HEK293 (cell line): Measurements from ENCODE around the gene KLF11.

Experiments used
- CTCF ChIA-PET: fragments of 350-600 bp; formaldehyde crosslinking; extraction: SDS; loops from one replicate; lab custom pipeline; 2021; ENCODE audit warnings: antibody characterized with exemption; lab: Yijun Ruan, JAX
- POLR2A ChIA-PET: fragments of 300-600 bp; formaldehyde crosslinking; extraction: SDS; loops from one replicate; lab custom pipeline; 2020; ENCODE audit warnings: antibody characterized with exemption, inconsistent platforms; lab: Yijun Ruan, JAX
- H3K27ac ChIP-seq: fragments of 200-500 bp; sonication (Bioruptor generic); 2 replicates; pipeline ENCODE4 v1.5.1; 2014; ENCODE audit warnings: low read depth, low read length, control low read depth, inconsistent platforms; ENCODE audit errors: extremely low read depth
- H3K36me3 ChIP-seq, 2 experiments: fragments of 200-500 bp in 1 of 2; sonication (Bioruptor generic) in 1 of 2; 1 replicate in 1 of 2; 2 replicates in 1 of 2; pipeline ENCODE4 v1.5.1; 2014 to 2017; ENCODE audit warnings: inconsistent platforms in 2 of 2, low read length in 2 of 2; ENCODE audit not compliant: control insufficient read depth in 2 of 2, insufficient read depth in 1 of 2
- H3K4me1 ChIP-seq: fragments of 200-500 bp; sonication (Bioruptor generic); 2 replicates; pipeline ENCODE4 v1.5.1; 2014; ENCODE audit warnings: mild to moderate bottlenecking, low read length, inconsistent platforms; ENCODE audit not compliant: control insufficient read depth, insufficient read depth
- H3K4me3 ChIP-seq: 2 replicates; pipeline ENCODE4 v1.5.1; 2011; ENCODE audit warnings: low read depth, mild to moderate bottlenecking, control low read depth, low read length, moderate library complexity
- H3K9me3 ChIP-seq: fragments of 200-500 bp; sonication (Bioruptor generic); 2 replicates; pipeline ENCODE4 v1.5.1; 2014; ENCODE audit warnings: low read depth, low read length, inconsistent platforms; ENCODE audit not compliant: control insufficient read depth, insufficient read depth
- GFI1B ChIP-seq: fragments of 450-650 bp; formaldehyde crosslinking; IDR thresholded peaks from 2 replicates; pipeline ENCODE4 v1.5.1; 2016; ENCODE audit warnings: missing biosample characterization, missing genetic modification characterization
- HIC1 ChIP-seq: fragments of 450-650 bp; formaldehyde crosslinking; IDR thresholded peaks from 2 replicates; pipeline ENCODE4 v1.5.1; 2016; ENCODE audit warnings: missing biosample characterization, missing genetic modification characterization
- KLF9 ChIP-seq: fragments of 450-650 bp; formaldehyde crosslinking; IDR thresholded peaks from 2 replicates; pipeline ENCODE4 v1.5.1; 2016; ENCODE audit warnings: missing biosample characterization, missing genetic modification characterization, low read depth
- OSR2 ChIP-seq: fragments of 450-650 bp; formaldehyde crosslinking; IDR thresholded peaks from 2 replicates; pipeline ENCODE4 v1.5.1; 2016; ENCODE audit warnings: missing biosample characterization, missing genetic modification characterization
- PBX3 ChIP-seq: sonication (generic); formaldehyde crosslinking; IDR thresholded peaks from 2 replicates; pipeline ENCODE4 v1.8.1; 2022; ENCODE audit warnings: mild to moderate bottlenecking, moderate library complexity, missing genetic modification reagents
- PRDM10 ChIP-seq: fragments of 450-650 bp; formaldehyde crosslinking; IDR thresholded peaks from 2 replicates; pipeline ENCODE4 v1.5.1; 2016; ENCODE audit warnings: missing biosample characterization, missing genetic modification characterization
- SP7 ChIP-seq: fragments of 450-650 bp; formaldehyde crosslinking; IDR thresholded peaks from 2 replicates; pipeline ENCODE4 v1.5.1; 2016; ENCODE audit warnings: missing biosample characterization, missing genetic modification characterization
- TCF7L2 ChIP-seq: IDR thresholded peaks from 2 replicates; pipeline ENCODE4 v1.6.1; 2011; ENCODE audit warnings: low read depth, mild to moderate bottlenecking, inconsistent platforms, low read length, moderate library complexity, borderline replicate concordance
- ZBTB11 ChIP-seq: fragments of 450-650 bp; formaldehyde crosslinking; conservative IDR thresholded peaks from 2 replicates; pipeline ENCODE4 v1.5.1; 2016; ENCODE audit warnings: low read depth, missing biosample characterization, missing genetic modification characterization
- ZNF112 ChIP-seq: fragments of 450-650 bp; formaldehyde crosslinking; IDR thresholded peaks from 2 replicates; pipeline ENCODE4 v1.5.0; 2017; ENCODE audit warnings: missing biosample characterization, missing genetic modification characterization
- ZNF121 ChIP-seq: fragments of 450-650 bp; formaldehyde crosslinking; IDR thresholded peaks from 2 replicates; pipeline ENCODE4 v1.5.1; 2016; ENCODE audit warnings: missing biosample characterization, missing genetic modification characterization
- ZNF155 ChIP-seq: fragments of 450-650 bp; formaldehyde crosslinking; IDR thresholded peaks from 2 replicates; pipeline ENCODE4 v1.5.1; 2016; ENCODE audit warnings: missing biosample characterization, missing genetic modification characterization
- ZNF19 ChIP-seq: fragments of 450-650 bp; formaldehyde crosslinking; IDR thresholded peaks from 2 replicates; pipeline ENCODE4; 2016; ENCODE audit warnings: missing biosample characterization, missing genetic modification characterization, low read depth
- ZNF324 ChIP-seq: fragments of 450-650 bp; formaldehyde crosslinking; IDR thresholded peaks from 2 replicates; pipeline ENCODE4 v1.5.1; 2016; ENCODE audit warnings: missing biosample characterization, missing genetic modification characterization
- ZNF404 ChIP-seq: fragments of 450-650 bp; formaldehyde crosslinking; IDR thresholded peaks from 2 replicates; pipeline ENCODE4 v1.5.1; 2017; ENCODE audit warnings: missing biosample characterization, missing genetic modification characterization
- ZNF571 ChIP-seq: fragments of 450-650 bp; formaldehyde crosslinking; IDR thresholded peaks from 2 replicates; pipeline ENCODE4 v1.5.0; 2017; ENCODE audit warnings: missing biosample characterization, missing genetic modification characterization
- ZNF707 ChIP-seq: fragments of 450-650 bp; formaldehyde crosslinking; IDR thresholded peaks from 2 replicates; pipeline ENCODE4 v1.5.1; 2016; ENCODE audit warnings: missing biosample characterization, missing genetic modification characterization
- ZNF76 ChIP-seq: fragments of 450-650 bp; formaldehyde crosslinking; IDR thresholded peaks from 2 replicates; pipeline ENCODE4; 2016; ENCODE audit warnings: low read depth, missing biosample characterization, missing genetic modification characterization, borderline replicate concordance
- ZNF837 ChIP-seq: fragments of 450-650 bp; formaldehyde crosslinking; IDR thresholded peaks from 2 replicates; pipeline ENCODE4 v1.5.1; 2016; ENCODE audit warnings: missing biosample characterization, missing genetic modification characterization

Gene KLF11

GRCh38 chr2:10067330-10067729 is 24.0 kb downstream of the KLF11 start:
- ChIA-PET CTCF (interaction anchor here (1.3 to 1.4 kb wide), 2 partner anchors 253 to 368 kb away, joined by 3 to 4 read pairs; no protein-coding TSS in a partner anchor), POLR2A (interaction anchor here (0.6 to 0.7 kb wide), 2 partner anchors 19 to 25 kb away, joined by 3 to 5 read pairs; no protein-coding TSS in a partner anchor)
- H3K4me3 ChIP-seq: no peak overlapping the region
- no peaks in the 10 kb centered on the region for H3K9me3 ChIP-seq
- H3K36me3 ChIP-seq: no peaks in the 10 kb centered on the region
- TF ChIP-seq ZNF404 (tag by site-specific recombination) (no peak), SP7 (tag by site-specific recombination) (no peak), ZNF121 (tag by site-specific recombination) (peak; percentile 38; the same call in 1 of the 2 replicates)
- H3K27ac ChIP-seq: no peak overlapping the region
- no peaks in the 10 kb centered on the region for H3K4me1 ChIP-seq

GRCh38 chr2:10067881-10068280 is 24.5 kb downstream of the KLF11 start:
- Histone ChIP-seq H3K36me3 (no peaks in the 10 kb centered on the region), H3K4me1 (0 out of 2 replicates have a peak, but pooled peaks cover 2% of the 10 kb centered on the region)
- TF ChIP-seq ZNF121 (tag by site-specific recombination) (no peak), ZNF112 (no peak)
- TF ChIP-seq, all 188 proteins: peak for 0
- H3K4me3 ChIP-seq: no peak overlapping the region
- H3K27ac ChIP-seq: no peak overlapping the region
- H3K9me3 ChIP-seq: no peaks in the 10 kb centered on the region
- ChIA-PET CTCF (interaction anchor here (0.6 to 1.3 kb wide), 5 partner anchors 9 to 600 kb away, joined by 3 read pairs; no protein-coding TSS in a partner anchor), POLR2A (no interaction called here)

- CTCF ChIA-PET: interaction anchor here (0.6 to 6.8 kb wide), 24 partner anchors 10 to 1169 kb away, joined by 3 to 124 read pairs (median 5); no protein-coding TSS in a partner anchor
- POLR2A ChIA-PET: interaction anchor here (2.5 kb wide), 1 partner anchor 14 kb away, joined by 11 read pairs; no protein-coding TSS in a partner anchor
- TF ChIP-seq HIC1 (tag by site-specific recombination) (no peak), TCF7L2 (no peak), GFI1B (tag by site-specific recombination) (no peak), ZNF837 (tag by site-specific recombination) (no peak), ZNF707 (tag by site-specific recombination) (no peak), OSR2 (tag by site-specific recombination) (no peak), KLF9 (tag by site-specific recombination) (no peak), PBX3 (CRISPR knock-in tag) (no peak), ZBTB11 (tag by site-specific recombination) (no peak), SP7 (tag by site-specific recombination) (no peak), ZNF324 (tag by site-specific recombination) (no peak), PRDM10 (no peak), ZNF155 (tag by site-specific recombination) (no peak), ZNF76 (no peak), ZNF19 (tag by site-specific recombination) (no peak), ZNF571 (tag by site-specific recombination) (no peak)
- H3K9me3 ChIP-seq: no peaks in the 10 kb centered on the region
- H3K27ac ChIP-seq: no peak overlapping the region
- H3K4me3 ChIP-seq: no peak overlapping the region
- 0 out of 2 replicates have a peak, but pooled peaks cover 2% of the 10 kb centered on the region for H3K4me1 ChIP-seq
- no peaks in the 10 kb centered on the region for H3K36me3 ChIP-seq
Measured at GRCh38 chr2:10071176-10071575, 27.8 kb downstream of the KLF11 start.
